CD4-positive, alpha-beta T cell treated with Interleukin-15 for 4 hours (primary cell): Measurements from ENCODE around the gene BAZ1A.
A peak's percentile ranks its signal among the peaks of the same experiment; 100 is the strongest.

Source experiments
- DNase-seq: peaks from one replicate; pipeline ENCODE4 v3.0.0-alpha.2; 2020; ENCODE audit warnings: low spot score

Gene BAZ1A

GRCh38 chr14:34875031-34875922 is at the start of gene BAZ1A:
Gene BAZ1A (minus strand): TSS chr14:34875360. CDS start chr14:34874604, 756 bp downstream.
- peak; percentile 59 for DNase-seq

- no peak for DNase-seq
Measured at GRCh38 chr14:34920339-34920738, 45.2 kb upstream of the BAZ1A start.

- no peak for DNase-seq
Measured at GRCh38 chr14:34913619-34914018, 38.5 kb upstream of the BAZ1A start.

- no peak for DNase-seq
Measured at GRCh38 chr14:34912966-34913365, 37.8 kb upstream of the BAZ1A start.

- DNase-seq: no peak
Measured at GRCh38 chr14:34912182-34912581, 37.0 kb upstream of the BAZ1A start.

GRCh38 chr14:34911209-34912150 is 36.3 kb upstream of the BAZ1A start:
- no peak for DNase-seq

GRCh38 chr14:34906287-34906686 is 31.1 kb upstream of the BAZ1A start:
- no peak for DNase-seq

- no peak for DNase-seq
Measured at GRCh38 chr14:34895277-34895676, 20.1 kb upstream of the BAZ1A start.

- DNase-seq: no peak
Measured at GRCh38 chr14:34890937-34891336, 15.8 kb upstream of the BAZ1A start.

- DNase-seq: no peak
Measured at GRCh38 chr14:34888186-34888585, 13.0 kb upstream of the BAZ1A start.

- no peak for DNase-seq
Measured at GRCh38 chr14:34883954-34884353, 8.8 kb upstream of the BAZ1A start.

GRCh38 chr14:34874386-34875030 is 652 bp downstream of the BAZ1A start:
- peak; percentile 49 for DNase-seq

- DNase-seq: peak; percentile 81
Measured at GRCh38 chr14:34873589-34874385, 1.4 kb downstream of the BAZ1A start.

GRCh38 chr14:34872822-34873588 is 2.2 kb downstream of the BAZ1A start:
- no peak for DNase-seq

GRCh38 chr14:34867199-34867598 is 8.0 kb downstream of the BAZ1A start:
- DNase-seq: no peak

GRCh38 chr14:34865889-34866574 is 9.1 kb downstream of the BAZ1A start:
- no peak for DNase-seq

GRCh38 chr14:34863844-34864243 is 11.3 kb downstream of the BAZ1A start:
- DNase-seq: no peak

GRCh38 chr14:34858765-34859164 is 16.4 kb downstream of the BAZ1A start:
- DNase-seq: no peak

GRCh38 chr14:34857689-34858449 is 17.3 kb downstream of the BAZ1A start:
- DNase-seq: peak; percentile 36
